IPS-20b (cell line): ENCODE measurements around the gene PLCB2.

Experiments
- H3K27ac ChIP-seq: one replicate; pipeline ENCODE4 v1.5.1; 2013; ENCODE audit warnings: low read length
- H3K27me3 ChIP-seq: 2 replicates; pipeline ENCODE4 v1.6.1; 2013; ENCODE audit warnings: mild to moderate bottlenecking, low read length, inconsistent platforms; ENCODE audit not compliant: insufficient read depth
- H3K36me3 ChIP-seq: 2 replicates; pipeline ENCODE4 v1.6.1; 2013; ENCODE audit warnings: low read depth, mild to moderate bottlenecking, inconsistent platforms, low read length, moderate library complexity; ENCODE audit not compliant: insufficient read depth
- H3K4me1 ChIP-seq: 2 replicates; pipeline ENCODE4 v1.6.1; 2013; ENCODE audit warnings: mild to moderate bottlenecking, control low read depth, inconsistent platforms, low read length, moderate library complexity; ENCODE audit not compliant: insufficient read depth
- H3K4me3 ChIP-seq: 2 replicates; pipeline ENCODE4 v1.5.1; 2013; ENCODE audit warnings: mild to moderate bottlenecking, low read length, inconsistent platforms
- H3K9ac ChIP-seq: 2 replicates; pipeline ENCODE4 v1.6.1; 2013; ENCODE audit warnings: low read depth, mild to moderate bottlenecking, inconsistent platforms, low read length, moderate library complexity
- H3K9me3 ChIP-seq: 2 replicates; pipeline ENCODE4 v1.6.1; 2013; ENCODE audit warnings: mild to moderate bottlenecking, low read depth, low read length, inconsistent platforms; ENCODE audit not compliant: insufficient read depth

Gene PLCB2

DNA sequence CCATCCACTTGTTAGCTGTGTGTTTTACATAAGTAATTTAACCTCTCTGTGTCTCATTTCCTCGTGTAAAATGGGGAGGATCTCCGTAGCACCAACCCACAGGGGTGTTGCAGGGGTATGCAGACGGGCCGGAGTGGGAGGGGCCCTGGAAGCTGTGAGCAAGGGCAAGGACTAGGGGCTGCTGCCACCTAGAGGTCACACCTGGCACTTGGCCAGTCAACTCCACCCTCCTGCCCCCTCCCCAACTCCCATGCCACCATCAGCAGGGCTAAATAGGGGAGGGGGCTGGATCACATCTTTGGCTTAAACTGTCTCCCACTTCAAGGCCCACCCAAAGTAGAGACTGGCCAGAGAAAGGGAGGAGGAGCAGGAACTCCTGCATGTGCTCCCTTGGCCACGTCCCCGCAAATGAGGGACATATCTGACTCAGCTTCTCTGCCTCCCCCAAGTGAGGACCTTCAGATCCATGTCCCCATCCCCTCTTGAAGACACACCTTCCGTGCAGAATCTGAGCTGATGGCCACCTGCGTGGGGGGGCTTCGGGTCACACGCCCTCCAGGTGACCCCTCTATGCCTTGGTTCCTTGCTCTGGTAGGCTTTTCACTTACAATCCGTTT, 30.4 kb upstream of the PLCB2 start:
- no peaks in the 10 kb centered on the region for H3K9me3 ChIP-seq
- no peak overlapping the region for H3K4me3 ChIP-seq

DNA sequence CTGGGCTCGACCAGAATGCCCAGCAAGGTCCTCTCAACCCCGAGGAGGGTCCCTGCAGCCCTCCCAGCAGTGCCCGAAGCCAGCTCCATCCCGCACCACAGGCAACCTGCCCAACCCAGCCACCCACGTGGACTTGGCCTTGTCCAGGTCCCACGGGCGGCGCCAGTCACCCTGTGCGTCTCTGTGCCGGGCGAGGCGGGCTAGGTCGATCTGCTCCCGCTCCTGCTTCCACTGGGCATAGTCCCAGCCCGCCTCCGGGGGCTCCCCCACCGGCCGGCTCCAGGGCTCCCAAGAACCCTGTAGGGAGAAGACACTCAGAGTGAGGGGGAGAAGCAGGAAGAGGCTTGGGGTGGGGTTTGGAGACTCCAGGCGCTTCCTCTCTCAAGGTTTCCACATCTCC, 29.9 kb upstream of the PLCB2 start:
- no peak overlapping the region for H3K9ac ChIP-seq
- H3K27me3 ChIP-seq = peaks cover 9% of the 10 kb centered on the region; the same call in 1 of the 2 replicates
- H3K9me3 ChIP-seq = no peaks in the 10 kb centered on the region
- H3K27ac ChIP-seq = no peak overlapping the region
- no peak overlapping the region for H3K4me3 ChIP-seq
- peaks cover 10% of the 10 kb centered on the region; the same call in 1 of the 2 replicates for H3K4me1 ChIP-seq
- H3K36me3 ChIP-seq = no peaks in the 10 kb centered on the region

More for the DNA sequence above, 30.4 kb upstream of the PLCB2 start:
- peaks cover 10% of the 10 kb centered on the region; the same call in 1 of the 2 replicates for H3K4me1 ChIP-seq
- no peaks in the 10 kb centered on the region for H3K36me3 ChIP-seq
- H3K27ac ChIP-seq = no peak overlapping the region
- no peak overlapping the region for H3K9ac ChIP-seq
- H3K27me3 ChIP-seq = peaks cover 9% of the 10 kb centered on the region; the same call in 1 of the 2 replicates

DNA sequence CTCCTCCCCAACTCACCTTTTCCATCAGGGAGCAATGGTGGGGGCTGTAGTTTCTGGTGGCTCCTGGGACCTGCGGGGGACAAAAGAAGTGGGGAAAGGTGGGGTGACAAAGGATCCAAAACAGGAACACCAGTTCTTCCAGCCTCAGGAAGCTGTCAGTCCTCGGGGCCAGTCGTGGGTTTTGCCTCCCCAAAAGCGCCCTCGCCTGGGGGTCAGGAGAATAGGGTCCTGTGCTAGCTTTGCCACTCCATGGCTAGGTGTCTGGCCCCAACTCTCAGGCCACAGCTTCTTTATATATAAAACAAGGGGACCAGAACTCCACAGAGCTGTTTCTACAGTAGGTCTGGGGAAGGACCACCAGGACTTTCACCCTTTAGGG, 29.0 kb upstream of the PLCB2 start:
- Histone ChIP-seq H3K36me3 (no peaks in the 10 kb centered on the region), H3K9ac (no peak overlapping the region), H3K4me3 (no peak overlapping the region)

DNA sequence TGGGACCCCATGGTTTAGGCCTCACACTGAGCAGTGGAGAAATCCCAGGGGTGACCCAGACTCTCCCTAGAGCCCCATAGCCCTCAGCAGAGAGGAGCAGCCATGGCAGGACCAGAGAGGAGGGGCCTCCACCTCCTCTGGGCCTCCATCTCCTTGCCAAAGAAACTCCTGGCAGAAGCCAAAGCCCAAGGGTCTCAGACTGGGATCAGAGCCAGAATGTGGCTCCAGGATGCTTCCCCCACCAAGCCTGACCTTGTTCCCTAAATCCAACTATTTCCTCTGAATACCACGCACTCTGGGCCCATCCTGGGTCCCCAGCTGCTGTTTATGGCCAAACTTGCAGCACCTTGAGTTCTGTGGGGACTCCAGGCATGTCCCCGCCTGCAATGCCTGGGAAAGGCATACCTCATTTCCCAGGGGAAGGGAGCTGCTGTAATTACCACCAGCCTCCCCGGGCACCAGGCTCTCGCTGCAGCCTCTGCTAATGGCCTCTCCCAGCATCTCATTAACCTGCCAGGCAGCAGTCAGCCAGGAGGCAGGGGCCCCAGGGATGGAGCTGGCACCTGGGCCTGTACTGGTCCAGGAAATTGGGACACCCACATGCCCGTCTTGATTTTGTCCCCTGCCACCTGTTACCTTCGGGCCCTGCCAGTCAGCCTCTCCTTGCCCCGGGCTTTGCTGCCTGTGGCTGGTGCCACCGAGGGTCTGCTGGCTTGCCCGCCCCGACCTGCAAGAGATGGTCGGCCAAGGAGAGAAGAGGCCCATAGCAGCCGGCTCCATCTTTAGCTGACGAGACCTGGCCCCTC, 28.4 kb upstream of the PLCB2 start:
- Histone ChIP-seq H3K27ac (no peak overlapping the region), H3K4me1 (peaks cover 10% of the 10 kb centered on the region; the same call in 1 of the 2 replicates), H3K9me3 (no peaks in the 10 kb centered on the region), H3K27me3 (peaks cover 9% of the 10 kb centered on the region; the same call in 1 of the 2 replicates), H3K9ac (no peak overlapping the region), H3K4me3 (no peak overlapping the region), H3K36me3 (no peaks in the 10 kb centered on the region)

More for the DNA sequence above, 29.0 kb upstream of the PLCB2 start:
- Histone ChIP-seq H3K27ac (no peak overlapping the region), H3K27me3 (peaks cover 9% of the 10 kb centered on the region; the same call in 1 of the 2 replicates), H3K9me3 (no peaks in the 10 kb centered on the region), H3K4me1 (peaks cover 10% of the 10 kb centered on the region; the same call in 1 of the 2 replicates)

DNA sequence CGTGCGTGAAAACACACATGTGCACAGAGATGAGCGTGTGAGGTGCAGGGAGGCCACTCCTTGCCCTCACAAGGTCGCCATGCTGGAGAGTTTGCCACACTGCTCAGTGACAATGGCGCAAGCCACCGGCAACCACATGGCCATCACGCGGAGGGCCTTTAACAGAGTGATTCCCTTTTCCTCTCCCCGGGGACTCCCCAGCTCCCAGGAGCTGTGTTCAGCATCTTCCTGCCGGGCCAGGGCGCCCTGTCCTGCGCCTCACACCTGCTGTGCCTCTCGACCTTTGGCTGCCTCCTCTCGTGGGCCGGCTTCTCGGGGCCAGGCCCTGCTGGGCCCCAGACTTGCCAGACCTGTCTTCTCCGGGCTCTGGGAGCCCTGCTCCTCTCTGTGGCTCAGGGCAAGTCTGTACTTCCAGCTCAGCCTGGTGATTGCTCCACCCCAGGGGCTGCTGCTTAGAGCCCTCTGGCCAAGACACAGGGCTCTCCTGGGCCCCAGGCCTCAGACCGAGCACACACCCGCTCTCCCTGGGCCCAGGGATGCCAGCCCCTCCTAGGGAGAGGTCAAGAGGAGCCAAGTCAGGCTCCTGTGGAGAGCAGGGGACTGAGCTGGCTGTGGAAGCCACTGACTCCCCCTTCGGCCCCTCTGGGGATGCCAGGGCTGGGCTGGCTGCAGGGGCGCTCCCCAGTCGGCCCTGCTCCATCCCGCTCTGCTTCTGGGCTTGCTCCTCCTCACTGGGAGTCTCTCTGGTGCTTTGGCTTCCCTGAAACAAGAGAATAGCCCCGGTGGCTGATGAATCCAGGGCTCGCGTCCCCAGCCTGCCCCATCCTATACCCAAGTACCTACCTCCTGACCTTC, 27.4 kb upstream of the PLCB2 start:
- Histone ChIP-seq H3K36me3 (no peaks in the 10 kb centered on the region), H3K4me1 (peaks cover 7% of the 10 kb centered on the region; the same call in 1 of the 2 replicates), H3K9me3 (no peaks in the 10 kb centered on the region), H3K27ac (no peak overlapping the region), H3K9ac (no peak overlapping the region), H3K4me3 (no peak overlapping the region), H3K27me3 (peaks cover 9% of the 10 kb centered on the region; the same call in 1 of the 2 replicates)

DNA sequence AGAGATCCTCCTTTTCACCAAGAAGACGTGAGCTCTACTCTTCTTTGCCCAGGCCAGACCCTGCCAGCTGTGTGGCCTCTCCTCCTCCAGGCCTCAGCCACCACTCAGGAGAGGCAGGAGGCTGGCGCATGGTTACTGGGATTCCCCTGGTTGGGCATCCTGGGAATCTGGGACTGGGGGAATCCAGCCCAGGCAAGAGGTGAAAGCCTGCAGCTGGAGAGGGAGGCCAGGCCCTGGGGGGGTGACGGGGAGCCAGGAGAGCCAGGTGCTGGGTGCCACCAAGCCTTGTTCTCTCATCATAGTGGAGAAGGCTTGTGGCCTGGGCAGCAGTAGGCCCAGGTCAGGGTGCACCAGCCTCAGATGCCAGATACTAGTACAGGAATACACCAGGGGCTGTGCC, 26.8 kb upstream of the PLCB2 start:
- Histone ChIP-seq H3K4me1 (peaks cover 8% of the 10 kb centered on the region; the same call in 1 of the 2 replicates), H3K9ac (no peak overlapping the region), H3K27ac (no peak overlapping the region), H3K9me3 (no peaks in the 10 kb centered on the region), H3K27me3 (peaks cover 9% of the 10 kb centered on the region; the same call in 1 of the 2 replicates), H3K36me3 (no peaks in the 10 kb centered on the region; the same call in 1 of the 2 replicates), H3K4me3 (no peak overlapping the region)

DNA sequence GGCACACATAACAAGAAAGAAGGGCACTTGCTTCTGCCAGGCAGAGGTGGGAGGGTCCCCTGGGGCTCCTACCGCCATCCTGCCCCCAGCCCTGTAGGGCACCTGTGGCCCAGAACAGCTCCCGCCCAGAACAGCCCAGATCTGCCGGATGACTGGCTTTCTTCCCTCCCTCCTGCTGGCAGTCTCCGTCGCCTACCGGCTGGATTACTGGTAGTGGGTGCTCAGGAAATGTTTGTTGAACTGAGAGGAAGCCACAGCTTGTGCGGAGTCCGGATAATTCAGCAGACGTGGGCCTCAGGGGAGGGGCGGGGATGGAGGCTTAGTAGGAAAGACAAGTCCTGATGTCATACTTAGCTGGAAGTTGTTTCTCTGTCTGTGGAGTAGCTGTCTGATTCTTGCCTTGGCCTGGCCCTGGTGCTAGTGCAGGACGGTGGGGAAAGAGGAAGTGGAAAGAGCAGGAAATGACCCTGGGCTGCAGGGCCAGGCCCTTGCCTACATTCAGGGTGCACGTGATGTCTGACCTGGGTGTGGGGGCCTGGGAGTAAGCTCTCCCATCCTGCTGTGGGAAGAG, 26.3 kb upstream of the PLCB2 start:
- Histone ChIP-seq H3K9me3 (no peaks in the 10 kb centered on the region), H3K4me3 (no peak overlapping the region), H3K4me1 (peaks cover 12% of the 10 kb centered on the region), H3K27me3 (peaks cover 9% of the 10 kb centered on the region; the same call in 1 of the 2 replicates), H3K9ac (no peak overlapping the region), H3K27ac (no peak overlapping the region), H3K36me3 (no peaks in the 10 kb centered on the region; the same call in 1 of the 2 replicates)

DNA sequence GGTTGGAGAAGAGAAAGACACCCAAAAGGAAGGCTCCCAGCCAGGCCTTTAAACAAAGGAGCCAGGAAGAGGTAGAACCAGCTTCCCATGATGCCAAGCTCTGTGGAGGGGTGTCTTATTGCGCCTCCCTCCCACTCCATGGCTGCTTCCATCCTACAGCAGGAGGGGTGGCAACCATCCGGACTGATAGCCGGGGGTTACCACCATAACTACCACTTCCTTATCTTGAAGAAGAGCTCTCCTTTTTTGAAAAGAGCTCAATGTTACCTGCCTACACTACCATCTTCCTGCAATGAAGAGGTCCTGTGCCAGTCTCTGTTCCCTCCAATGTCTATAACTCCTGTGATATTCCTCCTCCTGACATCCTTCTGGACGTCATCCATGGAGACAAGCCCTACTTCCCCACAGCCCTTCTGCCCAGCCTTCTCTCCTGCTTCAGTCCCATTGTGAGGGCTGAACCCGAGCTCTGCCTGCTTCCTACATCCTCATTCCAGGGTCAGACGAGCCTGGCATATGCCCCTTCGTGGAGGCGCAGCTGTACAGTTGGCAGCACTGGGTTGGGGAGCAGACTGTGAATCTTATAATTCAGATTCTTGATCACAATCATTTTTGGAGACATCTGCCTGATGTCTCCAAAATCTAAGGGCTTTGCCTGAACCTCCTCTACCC, 24.5 kb upstream of the PLCB2 start:
- H3K4me3 ChIP-seq = no peak overlapping the region
- peaks cover 24% of the 10 kb centered on the region for H3K4me1 ChIP-seq
- H3K9ac ChIP-seq = no peak overlapping the region
- peaks cover 5% of the 10 kb centered on the region; the same call in 1 of the 2 replicates for H3K27me3 ChIP-seq
- H3K36me3 ChIP-seq = no peaks in the 10 kb centered on the region; the same call in 1 of the 2 replicates
- H3K27ac ChIP-seq = no peak overlapping the region
- H3K9me3 ChIP-seq = no peaks in the 10 kb centered on the region

DNA sequence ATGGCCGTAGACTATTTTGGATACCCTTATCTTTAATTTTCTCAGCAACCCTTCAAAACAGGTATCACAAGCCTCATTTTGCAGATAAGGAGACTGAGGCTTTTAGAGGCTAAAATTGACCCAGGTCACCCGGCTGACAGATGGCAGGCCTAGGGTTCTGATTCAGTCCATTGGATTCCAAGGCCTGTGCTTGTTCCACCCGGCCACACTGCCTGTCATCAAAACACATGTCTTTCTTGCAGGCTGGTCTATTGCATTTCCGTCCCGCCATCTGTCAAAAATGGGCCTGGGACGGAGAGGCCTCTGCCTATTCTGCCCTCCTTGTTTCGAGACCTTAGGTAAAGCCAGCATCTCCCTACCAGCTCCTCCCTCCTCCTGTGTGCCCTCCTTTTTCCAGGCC, 23.9 kb upstream of the PLCB2 start:
- H3K9me3 ChIP-seq = no peaks in the 10 kb centered on the region
- H3K36me3 ChIP-seq = no peaks in the 10 kb centered on the region; the same call in 1 of the 2 replicates
- no peak overlapping the region for H3K9ac ChIP-seq
- H3K27me3 ChIP-seq = no peaks in the 10 kb centered on the region; the same call in 1 of the 2 replicates
- no peak overlapping the region for H3K27ac ChIP-seq
- H3K4me3 ChIP-seq = no peak overlapping the region
- H3K4me1 ChIP-seq = peaks cover 30% of the 10 kb centered on the region

DNA sequence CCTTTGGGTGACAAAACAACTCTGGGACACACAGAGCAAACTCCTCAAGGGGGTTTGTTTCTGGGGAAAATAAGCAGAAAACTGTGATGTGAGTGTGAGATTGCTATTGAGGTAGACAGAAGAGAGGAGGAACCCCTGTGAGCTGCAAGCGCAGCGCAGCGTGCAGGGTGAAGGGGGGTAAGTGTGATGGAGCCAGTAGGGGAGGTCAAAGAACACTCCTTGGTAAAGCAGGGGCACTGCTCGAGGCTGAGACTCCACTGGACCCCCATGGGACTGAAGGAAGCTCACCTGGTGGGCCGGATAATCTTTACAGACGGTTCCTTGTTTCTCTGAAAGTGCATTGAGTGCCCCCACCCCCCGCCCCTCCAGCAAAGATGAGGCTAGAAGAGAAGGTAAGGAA, 23.3 kb upstream of the PLCB2 start:
- no peaks in the 10 kb centered on the region for H3K9me3 ChIP-seq
- no peak overlapping the region for H3K4me3 ChIP-seq
- no peak overlapping the region for H3K27ac ChIP-seq
- H3K4me1 ChIP-seq = peaks cover 36% of the 10 kb centered on the region
- no peaks in the 10 kb centered on the region; the same call in 1 of the 2 replicates for H3K36me3 ChIP-seq
- H3K9ac ChIP-seq = no peak overlapping the region
- H3K27me3 ChIP-seq = peaks cover 5% of the 10 kb centered on the region; the same call in 1 of the 2 replicates
